Activated T-helper 1 cell treated with anti-CD3 and anti-CD28 coated beads, Interleukin-12 subunit alpha, Interleukin-12 subunit beta, Interleukin-2, Interleukin-4 antibody, amounts not matched to agents 30 ng/mL and 10 ng/mL and 1 ng/mL, durations not matched to agents 14 hours and 24 hours and 36 hours (primary cell): ENCODE results near the gene SHC1. TPM values are rescaled to one million over a fixed set of nuclear protein-coding genes. Genes with fewer than 3 reads are reported as not detected.
A peak's percentile ranks its signal among the peaks of the same experiment; 100 is the strongest.

Experiments
- DNase-seq: peaks from one replicate; pipeline ENCODE4 v3.0.0; 2021; ENCODE audit warnings: low spot score
- H3K27ac Mint-ChIP-seq: one replicate; pipeline ENCODE4 v1.8.0; 2021; ENCODE audit warnings: mild to moderate bottlenecking, mixed read lengths
- H3K27me3 Mint-ChIP-seq: one replicate; pipeline ENCODE4 v1.8.0; 2022; ENCODE audit warnings: mild to moderate bottlenecking, moderate library complexity, mixed read lengths; ENCODE audit not compliant: insufficient read depth
- H3K36me3 Mint-ChIP-seq: one replicate; pipeline ENCODE4 v1.8.0; 2021; ENCODE audit warnings: low read depth, mixed read lengths
- H3K4me1 Mint-ChIP-seq: one replicate; pipeline ENCODE4 v1.8.0; 2021; ENCODE audit warnings: low read depth, mixed read lengths
- H3K4me3 Mint-ChIP-seq: one replicate; pipeline ENCODE4 v1.8.0; 2021; ENCODE audit warnings: mild to moderate bottlenecking, moderate library complexity, mixed read lengths
- H3K9me3 Mint-ChIP-seq: one replicate; pipeline ENCODE4 v1.8.0; 2021; ENCODE audit warnings: mixed read lengths
- intact Hi-C: fragments of 100-400 bp; cut with micrococcal nuclease; formaldehyde crosslinking; loops from one replicate; pipeline ENCODE4 v1.15.1; 2024
- total RNA-seq: library from RNA; stranded (reverse); gene quantifications from 2 replicates; pipeline ENCODE4 v1.2.3, GENCODE V29; 2022

The SHC1 gene
- total RNA-seq, 1 donor from 2014 or later: 62.3 TPM

GRCh38 chr1:155012776-155013602 is 42.4 kb upstream of the SHC1 start:
- Mint-ChIP-seq H3K36me3 (peaks cover 59% of the 10 kb centered on the region), H3K27ac (peak overlapping the region; percentile 90), H3K27me3 (no peaks in the 10 kb centered on the region), H3K4me3 (peak overlapping the region; percentile 85), H3K9me3 (no peaks in the 10 kb centered on the region), H3K4me1 (peaks cover 59% of the 10 kb centered on the region)
- intact Hi-C loops: loop anchor here (1.0 kb wide), 1 partner anchor 11 kb away; the partner anchor contains the start of gene ZBTB7B
- DNase-seq: no peak

GRCh38 chr1:155012026-155012546 is 41.5 kb upstream of the SHC1 start:
- peaks cover 56% of the 10 kb centered on the region for H3K36me3 Mint-ChIP-seq
- peaks cover 55% of the 10 kb centered on the region for H3K4me1 Mint-ChIP-seq
- H3K4me3 Mint-ChIP-seq: peak overlapping the region; percentile 85

GRCh38 chr1:155011437-155012025 is 41.0 kb upstream of the SHC1 start:
- Mint-ChIP-seq H3K9me3 (no peaks in the 10 kb centered on the region), H3K4me3 (peak overlapping the region; percentile 99), H3K27me3 (no peaks in the 10 kb centered on the region), H3K36me3 (peaks cover 52% of the 10 kb centered on the region), H3K27ac (peak overlapping the region; percentile 85), H3K4me1 (peaks cover 56% of the 10 kb centered on the region)
- no peak for DNase-seq
- intact Hi-C loops: loop anchor here (1.0 kb wide), 1 partner anchor 9 kb away; the partner anchor contains the start of gene ZBTB7B

More at GRCh38 chr1:155012026-155012546, 41.5 kb upstream of the SHC1 start:
- no peaks in the 10 kb centered on the region for H3K9me3 Mint-ChIP-seq
- H3K27ac Mint-ChIP-seq: peak overlapping the region; percentile 90
- DNase-seq: no peak
- H3K27me3 Mint-ChIP-seq: no peaks in the 10 kb centered on the region
- intact Hi-C loops: loop anchor here (1.0 kb wide), 1 partner anchor 10 kb away; the partner anchor contains the start of gene ZBTB7B

- Mint-ChIP-seq H3K27me3 (no peaks in the 10 kb centered on the region), H3K4me1 (peaks cover 56% of the 10 kb centered on the region), H3K9me3 (no peaks in the 10 kb centered on the region), H3K36me3 (peaks cover 52% of the 10 kb centered on the region), H3K27ac (peak overlapping the region; percentile 85), H3K4me3 (peak overlapping the region; percentile 99)
- DNase-seq: no peak
- intact Hi-C loops: no loop called here
These were observed 40.5 kb upstream of the SHC1 start for GRCh38 chr1:155011004-155011416.

GRCh38 chr1:155010211-155010918 is 39.8 kb upstream of the SHC1 start:
- Mint-ChIP-seq H3K9me3 (no peaks in the 10 kb centered on the region), H3K4me3 (peak overlapping the region; percentile 99), H3K27me3 (no peaks in the 10 kb centered on the region), H3K4me1 (peaks cover 56% of the 10 kb centered on the region), H3K27ac (peak overlapping the region; percentile 97), H3K36me3 (peaks cover 45% of the 10 kb centered on the region)
- intact Hi-C loops: no loop called here
- DNase-seq: no peak

GRCh38 chr1:155009742-155010141 is 39.2 kb upstream of the SHC1 start:
- Mint-ChIP-seq H3K9me3 (no peaks in the 10 kb centered on the region), H3K4me3 (peak overlapping the region; percentile 99), H3K4me1 (peaks cover 61% of the 10 kb centered on the region), H3K27me3 (no peaks in the 10 kb centered on the region), H3K36me3 (peaks cover 45% of the 10 kb centered on the region), H3K27ac (peak overlapping the region; percentile 97)
- DNase-seq: no peak
- intact Hi-C loops: loop anchor here (2.0 to 5.0 kb wide), 2 partner anchors 163 to 401 kb away; partner anchors contain the start of genes ADAR, KRTCAP2 and TRIM46

- DNase-seq: no peak
- intact Hi-C loops: loop anchor here (2.0 to 5.0 kb wide), 2 partner anchors 163 to 400 kb away; partner anchors contain the start of genes ADAR, KRTCAP2 and TRIM46
- Mint-ChIP-seq H3K9me3 (no peaks in the 10 kb centered on the region), H3K4me1 (peaks cover 63% of the 10 kb centered on the region), H3K27me3 (no peaks in the 10 kb centered on the region), H3K36me3 (peaks cover 47% of the 10 kb centered on the region), H3K27ac (peak overlapping the region; percentile 97), H3K4me3 (peak overlapping the region; percentile 99)
These were observed 38.7 kb upstream of the SHC1 start for GRCh38 chr1:155009221-155009711.

- peaks cover 56% of the 10 kb centered on the region for H3K4me1 Mint-ChIP-seq
- H3K36me3 Mint-ChIP-seq: peaks cover 43% of the 10 kb centered on the region
- H3K27ac Mint-ChIP-seq: peak overlapping the region; percentile 97
- peak; percentile 71 for DNase-seq
- peak overlapping the region; percentile 99 for H3K4me3 Mint-ChIP-seq
- no peaks in the 10 kb centered on the region for H3K9me3 Mint-ChIP-seq
- intact Hi-C loops: loop anchor here (1.0 to 5.0 kb wide), 4 partner anchors 9 to 399 kb away; partner anchors contain the start of genes ADAR, KRTCAP2 and TRIM46
- no peaks in the 10 kb centered on the region for H3K27me3 Mint-ChIP-seq
These were observed 37.7 kb upstream of the SHC1 start for GRCh38 chr1:155008015-155008941.

GRCh38 chr1:155007251-155007828 is 36.8 kb upstream of the SHC1 start:
- no peak for DNase-seq
- Mint-ChIP-seq H3K9me3 (no peaks in the 10 kb centered on the region), H3K27ac (no peak overlapping the region), H3K36me3 (peaks cover 33% of the 10 kb centered on the region), H3K4me1 (peaks cover 47% of the 10 kb centered on the region), H3K4me3 (peak overlapping the region; percentile 49), H3K27me3 (no peaks in the 10 kb centered on the region)
- intact Hi-C loops: loop anchor here (5.0 kb wide), 1 partner anchor 165 kb away; the partner anchor contains the start of genes KRTCAP2 and TRIM46

GRCh38 chr1:155006601-155007101 is 36.1 kb upstream of the SHC1 start:
- peak overlapping the region; percentile 96 for H3K27ac Mint-ChIP-seq
- DNase-seq: peak; percentile 42
- H3K9me3 Mint-ChIP-seq: no peaks in the 10 kb centered on the region
- peaks cover 41% of the 10 kb centered on the region for H3K4me1 Mint-ChIP-seq
- H3K4me3 Mint-ChIP-seq: peak overlapping the region; percentile 76
- H3K27me3 Mint-ChIP-seq: no peaks in the 10 kb centered on the region
- intact Hi-C loops: loop anchor here (5.0 kb wide), 1 partner anchor 166 kb away; the partner anchor contains the start of genes KRTCAP2 and TRIM46
- peaks cover 29% of the 10 kb centered on the region for H3K36me3 Mint-ChIP-seq
